ACC112 (cell line): ENCODE data around the gene LAMA2.

Experiments used
- H2AFZ ChIP-seq: fragments of 200-600 bp; sonication (generic); one replicate; pipeline ENCODE4 v1.6.0; 2017; ENCODE audit warnings: antibody characterized with exemption, low read length; ENCODE audit not compliant: unreplicated experiment
- H3K27ac ChIP-seq: fragments of 200-600 bp; sonication (generic); 2 replicates; pipeline ENCODE4 v1.5.1; 2014; ENCODE audit warnings: low read depth, mild to moderate bottlenecking, antibody characterized with exemption, low read length, moderate library complexity
- H3K27me3 ChIP-seq: fragments of 200-600 bp; sonication (generic); 2 replicates; pipeline ENCODE4 v1.6.1; 2014; ENCODE audit warnings: mild to moderate bottlenecking, antibody characterized with exemption, low read length, moderate library complexity, mixed read lengths; ENCODE audit not compliant: insufficient read depth
- H3K36me3 ChIP-seq: fragments of 200-600 bp; sonication (generic); 2 replicates; pipeline ENCODE4 v1.6.1; 2016; ENCODE audit warnings: mild to moderate bottlenecking, antibody characterized with exemption, low read length, moderate library complexity, mixed read lengths; ENCODE audit not compliant: insufficient read depth
- H3K4me1 ChIP-seq: fragments of 200-600 bp; sonication (generic); one replicate; pipeline ENCODE4 v1.6.1; 2016; ENCODE audit warnings: low read length, mixed read lengths; ENCODE audit not compliant: insufficient read depth, unreplicated experiment, control insufficient read depth
- H3K4me3 ChIP-seq: fragments of 200-600 bp; sonication (generic); 2 replicates; pipeline ENCODE4 v1.5.1; 2014; ENCODE audit warnings: mild to moderate bottlenecking, low read depth, low read length
- H3K79me2 ChIP-seq: fragments of 200-600 bp; sonication (generic); one replicate; pipeline ENCODE4 v1.6.0; 2016; ENCODE audit warnings: low read length; ENCODE audit not compliant: control insufficient read depth, unreplicated experiment, insufficient read depth

The LAMA2 gene

DNA sequence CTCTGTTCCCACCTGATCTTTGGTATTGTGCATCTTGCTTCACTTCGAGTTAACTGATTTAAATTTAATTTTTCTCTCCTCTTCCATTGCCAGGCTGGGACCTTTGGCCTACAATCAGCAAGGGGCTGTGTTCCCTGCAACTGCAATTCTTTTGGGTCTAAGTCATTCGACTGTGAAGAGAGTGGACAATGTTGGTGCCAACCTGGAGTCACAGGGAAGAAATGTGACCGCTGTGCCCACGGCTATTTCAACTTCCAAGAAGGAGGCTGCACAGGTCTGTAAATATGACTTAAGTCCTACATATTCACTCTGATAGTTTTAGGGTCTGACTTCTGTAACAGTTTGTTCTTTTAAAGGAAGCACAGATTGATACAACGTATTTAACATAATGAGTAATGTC lies 414.7 kb downstream of the LAMA2 start:
- Histone ChIP-seq H3K79me2 (no peaks in the 10 kb centered on the region), H2AFZ (no peak overlapping the region), H3K27ac (no peak overlapping the region), H3K27me3 (no peaks in the 10 kb centered on the region), H3K36me3 (no peaks in the 10 kb centered on the region), H3K4me3 (no peak overlapping the region), H3K4me1 (no peaks in the 10 kb centered on the region)

DNA sequence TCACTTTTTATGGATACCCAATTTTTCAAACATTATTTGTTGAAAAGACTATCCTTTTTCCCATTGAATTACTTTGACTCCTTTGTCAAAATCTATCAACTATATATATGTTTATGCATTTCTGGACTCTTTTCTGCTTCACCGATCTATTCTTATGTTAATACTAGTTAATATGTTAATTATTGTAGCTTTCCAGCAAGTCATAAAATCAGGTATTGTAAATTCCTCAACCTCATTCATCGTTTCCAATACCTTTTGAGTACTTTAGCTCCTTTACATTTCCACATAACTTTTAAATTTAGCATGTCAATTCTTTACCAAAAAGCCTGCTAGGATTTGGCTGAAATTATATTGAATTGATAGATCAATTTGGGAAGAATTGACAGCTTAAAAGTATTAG lies 419.7 kb downstream of the LAMA2 start:
- no peaks in the 10 kb centered on the region for H3K79me2 ChIP-seq
- no peaks in the 10 kb centered on the region; the same call in 1 of the 2 replicates for H3K36me3 ChIP-seq
- H3K4me3 ChIP-seq, result no peak overlapping the region
- H3K4me1 ChIP-seq, result no peaks in the 10 kb centered on the region
- no peak overlapping the region for H3K27ac ChIP-seq
- H3K27me3 ChIP-seq, result no peaks in the 10 kb centered on the region
- H2AFZ ChIP-seq, result no peak overlapping the region

DNA sequence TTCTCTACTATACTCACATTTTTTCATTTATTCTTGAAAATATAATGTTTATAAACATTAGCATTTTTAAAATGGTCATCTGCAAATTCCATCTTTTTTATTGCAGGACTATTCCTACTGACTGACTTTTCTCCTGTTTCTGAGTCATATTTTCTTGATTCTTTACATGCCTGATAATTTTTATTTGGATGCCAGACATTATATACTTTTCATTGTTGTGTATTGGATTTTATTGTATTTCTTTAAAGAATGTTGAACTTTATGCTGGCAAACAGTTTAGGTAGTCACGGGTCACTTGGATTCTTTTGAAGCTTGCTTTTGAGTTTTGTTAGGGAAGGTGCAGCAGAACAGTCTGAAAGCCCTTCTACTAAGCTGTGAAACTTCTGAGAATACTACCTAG lies 423.9 kb downstream of the LAMA2 start:
- no peak overlapping the region for H2AFZ ChIP-seq
- H3K79me2 ChIP-seq, result no peaks in the 10 kb centered on the region
- no peak overlapping the region for H3K27ac ChIP-seq
- peaks cover 6% of the 10 kb centered on the region; the same call in 1 of the 2 replicates for H3K36me3 ChIP-seq
- no peak overlapping the region for H3K4me3 ChIP-seq
- H3K27me3 ChIP-seq, result no peaks in the 10 kb centered on the region
- H3K4me1 ChIP-seq, result no peaks in the 10 kb centered on the region

DNA sequence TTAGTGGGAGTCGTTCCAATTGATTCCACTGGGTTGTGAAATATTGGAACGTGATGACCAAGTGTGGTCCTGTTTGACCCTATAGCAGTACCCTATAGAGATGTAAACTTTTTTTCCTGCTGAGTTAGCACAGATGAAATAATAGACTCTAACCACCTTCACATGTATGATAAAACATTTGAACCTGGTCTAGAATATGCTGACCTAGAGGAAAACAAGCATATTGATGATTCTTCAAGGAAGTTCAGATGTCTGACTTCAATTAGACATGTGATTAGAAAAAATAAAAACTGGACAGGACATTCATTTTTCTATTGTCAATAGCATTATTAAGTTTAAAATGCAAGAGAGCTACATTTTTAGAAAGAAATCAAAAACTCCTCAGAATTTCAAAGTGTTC lies 424.9 kb downstream of the LAMA2 start:
- Histone ChIP-seq H3K27ac (no peak overlapping the region), H2AFZ (no peak overlapping the region), H3K4me1 (peaks cover 8% of the 10 kb centered on the region), H3K4me3 (no peak overlapping the region), H3K79me2 (no peaks in the 10 kb centered on the region), H3K27me3 (no peaks in the 10 kb centered on the region), H3K36me3 (peaks cover 6% of the 10 kb centered on the region; the same call in 1 of the 2 replicates)

DNA sequence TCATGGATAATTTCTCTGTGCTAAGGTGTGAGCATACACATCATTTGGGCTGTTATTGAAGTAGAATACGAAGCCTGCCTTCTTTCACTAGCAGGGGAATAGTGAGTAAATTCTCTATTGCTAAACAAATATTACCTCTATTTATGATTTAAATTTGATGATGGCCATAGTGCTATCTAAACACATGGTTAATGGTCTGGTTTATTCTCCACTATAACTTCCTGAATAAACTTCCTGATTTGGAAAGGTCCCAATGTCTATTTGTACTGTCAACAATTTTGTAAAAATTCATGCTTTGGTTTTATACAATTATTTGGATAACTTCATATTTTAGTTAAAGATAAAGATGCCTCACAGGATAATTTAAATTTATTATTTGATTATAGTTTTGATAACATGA lies 426.2 kb downstream of the LAMA2 start:
- no peaks in the 10 kb centered on the region for H3K27me3 ChIP-seq
- no peak overlapping the region for H3K4me3 ChIP-seq
- H3K4me1 ChIP-seq, result peaks cover 16% of the 10 kb centered on the region
- peaks cover 6% of the 10 kb centered on the region; the same call in 1 of the 2 replicates for H3K36me3 ChIP-seq
- no peak overlapping the region for H2AFZ ChIP-seq
- H3K27ac ChIP-seq, result no peak overlapping the region
- no peaks in the 10 kb centered on the region for H3K79me2 ChIP-seq

DNA sequence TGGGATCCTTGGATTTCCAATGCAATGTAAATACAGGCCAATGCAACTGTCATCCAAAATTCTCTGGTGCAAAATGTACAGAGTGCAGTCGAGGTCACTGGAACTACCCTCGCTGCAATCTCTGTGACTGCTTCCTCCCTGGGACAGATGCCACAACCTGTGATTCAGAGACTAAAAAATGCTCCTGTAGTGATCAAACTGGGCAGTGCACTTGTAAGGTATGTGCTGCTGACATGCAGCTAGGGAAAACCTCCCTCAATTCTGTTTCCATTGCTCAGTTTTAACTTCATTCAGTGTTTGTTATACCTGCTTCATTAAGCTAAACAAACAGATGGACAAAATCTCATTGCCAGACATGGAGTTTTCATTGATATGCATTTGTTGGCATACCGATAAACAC lies 429.9 kb downstream of the LAMA2 start:
- H2AFZ ChIP-seq, result no peak overlapping the region
- H3K27me3 ChIP-seq, result no peaks in the 10 kb centered on the region
- H3K4me3 ChIP-seq, result no peak overlapping the region
- peaks cover 27% of the 10 kb centered on the region for H3K36me3 ChIP-seq
- H3K4me1 ChIP-seq, result peaks cover 16% of the 10 kb centered on the region
- peak overlapping the region; percentile 41 for H3K27ac ChIP-seq
- H3K79me2 ChIP-seq, result no peaks in the 10 kb centered on the region

DNA sequence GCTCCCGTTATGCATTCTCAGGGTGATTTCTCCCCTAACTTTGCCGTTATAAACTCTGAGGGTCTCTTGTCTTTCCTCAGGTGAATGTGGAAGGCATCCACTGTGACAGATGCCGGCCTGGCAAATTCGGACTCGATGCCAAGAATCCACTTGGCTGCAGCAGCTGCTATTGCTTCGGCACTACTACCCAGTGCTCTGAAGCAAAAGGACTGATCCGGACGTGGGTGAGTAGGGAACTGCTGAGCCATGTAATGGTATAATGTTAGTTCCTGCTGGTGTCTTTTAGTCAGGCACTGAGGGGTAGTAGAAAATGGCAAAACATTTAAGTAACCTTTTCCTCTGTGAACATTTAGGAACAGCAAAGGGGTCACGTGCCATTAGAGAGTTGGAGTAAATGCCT lies 431.6 kb downstream of the LAMA2 start:
- Histone ChIP-seq H3K79me2 (no peaks in the 10 kb centered on the region), H3K4me3 (no peak overlapping the region), H3K36me3 (peaks cover 23% of the 10 kb centered on the region), H3K4me1 (peaks cover 22% of the 10 kb centered on the region), H2AFZ (no peak overlapping the region), H3K27ac (no peak overlapping the region), H3K27me3 (no peaks in the 10 kb centered on the region)

DNA sequence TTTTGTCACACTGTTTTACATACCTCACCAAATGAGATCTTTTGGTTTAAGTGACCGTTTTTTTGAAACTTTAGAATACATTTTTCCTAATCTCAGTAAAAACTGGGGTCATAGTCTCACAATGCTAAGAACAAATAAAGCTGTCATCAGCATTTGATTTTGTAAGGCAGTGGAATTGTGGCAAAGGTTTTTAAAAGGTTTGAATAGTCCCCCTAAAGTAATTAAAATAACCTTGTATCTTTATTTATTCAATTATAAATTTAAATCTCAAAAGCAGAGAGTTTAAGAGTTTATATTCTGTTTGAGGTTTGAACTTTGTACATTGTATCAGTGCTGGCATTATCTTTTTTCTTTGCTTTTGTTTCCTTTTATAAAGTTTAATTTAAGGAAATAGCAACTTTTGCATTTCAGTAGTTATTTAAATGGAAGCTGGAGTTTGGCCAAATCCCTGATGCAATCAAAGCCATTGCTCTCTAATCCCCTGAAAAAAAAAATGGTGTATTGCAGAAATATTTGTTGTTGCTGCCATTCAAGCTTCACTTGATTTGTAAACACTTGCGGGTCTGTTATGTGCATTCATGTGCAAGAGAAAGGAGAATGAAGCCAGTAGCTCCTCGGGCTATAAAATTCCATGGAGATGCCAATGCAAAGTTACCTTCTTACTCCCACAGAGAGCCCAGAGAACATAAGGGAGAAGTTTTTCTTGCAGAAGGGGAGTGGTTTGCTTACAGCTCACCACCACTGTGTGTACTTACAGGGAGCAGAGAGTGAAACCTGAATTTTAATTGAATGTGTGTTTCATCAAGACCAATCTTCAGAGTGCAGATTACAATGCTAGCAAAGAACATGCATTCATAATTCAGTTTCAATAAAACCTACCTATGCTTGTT lies 435.2 kb downstream of the LAMA2 start:
- no peak overlapping the region for H3K27ac ChIP-seq
- no peaks in the 10 kb centered on the region for H3K79me2 ChIP-seq
- no peak overlapping the region for H2AFZ ChIP-seq
- peaks cover 23% of the 10 kb centered on the region for H3K36me3 ChIP-seq
- H3K27me3 ChIP-seq, result no peaks in the 10 kb centered on the region
- no peak overlapping the region for H3K4me3 ChIP-seq
- peaks cover 10% of the 10 kb centered on the region for H3K4me1 ChIP-seq

DNA sequence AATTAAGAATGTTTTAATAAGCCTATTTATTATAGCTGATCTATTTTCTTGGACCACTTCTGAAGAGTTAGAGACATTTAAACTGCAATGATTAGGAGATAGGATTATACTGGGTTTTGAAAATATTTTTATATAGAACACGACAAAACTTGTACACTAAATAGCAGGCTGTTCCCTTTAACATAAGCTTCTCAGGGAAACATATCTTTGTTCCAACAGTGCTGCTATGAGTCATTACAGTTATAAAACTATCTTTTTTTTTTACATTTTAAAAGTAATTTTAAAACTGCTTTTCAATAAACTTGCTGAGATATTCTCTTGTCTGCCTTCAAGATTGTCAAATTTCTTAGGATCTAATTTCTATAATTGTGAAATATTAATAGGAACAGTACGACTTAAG lies 438.0 kb downstream of the LAMA2 start:
- H3K4me3 ChIP-seq, result no peak overlapping the region
- H3K4me1 ChIP-seq, result peaks cover 6% of the 10 kb centered on the region
- H3K27me3 ChIP-seq, result no peaks in the 10 kb centered on the region
- no peak overlapping the region for H2AFZ ChIP-seq
- H3K27ac ChIP-seq, result no peak overlapping the region
- H3K36me3 ChIP-seq, result peaks cover 8% of the 10 kb centered on the region
- H3K79me2 ChIP-seq, result no peaks in the 10 kb centered on the region

DNA sequence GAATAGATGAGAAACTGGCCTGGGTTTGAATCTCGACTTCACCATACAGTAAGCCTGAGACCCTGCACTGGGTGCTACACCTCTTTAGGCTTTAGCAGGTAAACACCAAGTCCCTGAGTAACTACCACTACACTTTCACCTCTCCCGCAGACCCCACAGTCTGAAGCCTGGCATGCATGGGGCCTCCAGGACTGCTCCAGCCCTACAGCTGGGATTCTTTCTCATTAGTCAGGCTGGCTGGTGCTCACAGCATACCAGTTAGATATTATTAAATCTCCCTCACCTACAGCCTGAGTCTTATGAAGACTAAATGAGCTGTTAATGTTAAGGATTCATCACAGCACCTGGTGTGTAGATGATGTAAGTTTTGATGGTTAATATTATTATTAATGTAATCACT lies 438.4 kb downstream of the LAMA2 start:
- Histone ChIP-seq H3K4me1 (peaks cover 6% of the 10 kb centered on the region), H3K36me3 (peaks cover 4% of the 10 kb centered on the region; the same call in 1 of the 2 replicates), H2AFZ (no peak overlapping the region), H3K27ac (no peak overlapping the region), H3K4me3 (no peak overlapping the region), H3K79me2 (no peaks in the 10 kb centered on the region), H3K27me3 (no peaks in the 10 kb centered on the region)

DNA sequence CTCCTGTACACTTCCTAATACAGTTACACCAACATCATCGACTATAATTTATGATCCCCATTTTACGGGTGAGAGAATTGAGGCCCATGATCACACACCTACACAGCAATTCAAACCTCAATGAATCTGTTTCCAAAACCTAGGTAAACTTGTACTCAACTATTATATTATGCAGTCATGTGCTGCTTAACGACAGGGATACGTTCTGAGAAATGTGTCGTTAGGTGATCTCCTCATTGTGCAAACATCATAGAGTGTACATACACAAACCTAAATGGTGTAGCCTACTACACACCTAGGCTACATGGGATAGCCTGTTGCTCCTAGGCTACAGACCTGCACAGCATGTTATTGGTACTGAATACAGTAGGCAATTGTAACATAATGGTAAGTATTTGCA lies 441.4 kb downstream of the LAMA2 start:
- Histone ChIP-seq H3K27ac (no peak overlapping the region), H3K4me3 (no peak overlapping the region), H3K36me3 (no peaks in the 10 kb centered on the region), H3K27me3 (no peaks in the 10 kb centered on the region), H2AFZ (no peak overlapping the region), H3K79me2 (no peaks in the 10 kb centered on the region), H3K4me1 (no peaks in the 10 kb centered on the region)
